ENCODE data around the gene DHX16.
"Not testable (repeated sequence)": the region's sequence is repeated elsewhere in the genome, so short reads cannot be mapped to it uniquely, and the experiment has no call there.

- not testable (repeated sequence) for TF ChIP-seq POLR2A, CTCF (IDR thresholded peaks at IDR 0.05)
These were observed 45.3 kb upstream of the DHX16 start for GRCh38 chr6:30717845-30718720.

All from uterus (tissue), 2 donors.